Fibroblast of lung (primary cell): Measurements from ENCODE around the gene AFP.

Experiments used
- CTCF ChIP-seq, 2 donors: IDR thresholded peaks in 1 of 2; conservative IDR thresholded peaks in 1 of 2; 1 replicate in 1 of 2; 2 replicates in 1 of 2; pipeline ENCODE4 v1.5.1; 2011 to 2012; ENCODE audit warnings: low read length in 2 of 2, control low read depth in 1 of 2, inconsistent platforms in 1 of 2, low read depth in 1 of 2, mild to moderate bottlenecking in 1 of 2
- EZH2 ChIP-seq: IDR thresholded peaks from 2 replicates; pipeline ENCODE4 v1.5.1; 2012; ENCODE audit warnings: low read length, control low read depth, mild to moderate bottlenecking; ENCODE audit errors: missing control alignments

GRCh38 chr4:73431813-73432168 is 4.2 kb upstream of the AFP start:
- TF ChIP-seq CTCF (conservative IDR thresholded peaks at IDR 0.05 in 1 of 2, IDR thresholded peaks at IDR 0.05 in 1 of 2; ENCODE audit: low read depth in 1 of 2, low read length in 2 of 2) (no peak), EZH2 (no peak)
